ENCODE results near the gene COPRS.
"Not testable (repeated sequence)": the region's sequence is repeated elsewhere in the genome, so short reads cannot be mapped to it uniquely, and the experiment has no call there.

The COPRS gene

GRCh38 chr17:31843070-31843745, 15.8 kb downstream of the COPRS start:
- no peak for DNase-seq

DNA sequence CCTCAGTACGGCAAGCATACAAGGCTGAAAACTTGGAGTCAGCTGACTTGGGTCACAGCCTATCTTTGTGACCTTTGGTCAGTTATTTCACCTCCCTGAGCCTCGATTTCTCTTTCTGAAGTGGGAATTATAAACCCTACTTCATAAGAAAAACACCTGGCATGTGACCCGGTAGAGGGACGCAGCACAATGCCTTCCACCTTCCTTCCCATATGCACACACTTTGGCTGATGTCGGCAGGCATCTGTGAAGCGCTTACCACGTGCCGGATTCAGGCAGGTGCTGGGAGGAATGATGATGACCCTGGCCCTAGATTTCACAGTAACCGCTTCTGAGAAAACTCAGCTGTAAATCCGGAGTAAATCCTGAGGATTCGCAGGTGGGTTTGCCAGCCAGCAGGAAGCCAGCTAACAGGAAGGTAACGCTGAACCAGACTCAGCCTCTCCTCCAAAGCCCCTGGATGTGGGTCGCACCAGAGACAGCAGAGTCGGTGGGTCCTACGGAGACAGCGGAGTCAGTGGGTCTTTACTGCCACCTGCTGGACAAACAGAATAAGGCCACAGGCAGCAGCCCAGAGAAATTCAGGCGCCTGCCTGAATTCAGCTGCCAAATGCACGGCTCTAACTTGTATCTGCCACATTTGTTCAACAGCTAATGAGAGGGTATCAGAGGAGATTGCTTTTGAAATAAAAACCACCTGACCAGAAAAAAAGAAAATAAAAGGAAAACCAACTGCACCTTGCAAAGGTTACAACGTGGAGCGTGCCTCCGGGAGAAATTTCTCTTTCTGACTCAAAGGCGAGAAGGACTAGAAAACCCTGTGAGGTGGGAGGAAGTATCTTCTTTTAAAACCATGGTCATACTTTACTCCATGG, 16.6 kb downstream of the COPRS start:
- peak; percentile 48 for DNase-seq

DNA sequence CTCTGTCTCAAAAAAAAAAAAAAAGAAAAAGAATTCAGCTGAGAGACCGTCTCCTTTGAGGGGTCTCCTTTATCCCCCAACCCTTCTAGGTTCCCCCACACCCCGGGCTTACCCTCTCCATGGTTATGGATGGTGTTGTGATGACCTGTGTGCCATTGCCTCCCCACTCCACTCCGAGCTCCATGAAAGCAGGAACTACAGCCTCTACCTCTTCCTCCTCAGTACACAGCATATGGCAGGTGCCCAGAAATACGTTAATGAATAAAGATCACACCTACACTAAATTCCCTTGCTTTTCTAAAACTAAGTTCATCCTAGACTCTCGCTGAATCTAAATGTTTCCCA, 17.2 kb downstream of the COPRS start:
- DNase-seq = no peak

GRCh38 chr17:31838636-31839225, 20.3 kb downstream of the COPRS start:
- DNase-seq = no peak

DNA sequence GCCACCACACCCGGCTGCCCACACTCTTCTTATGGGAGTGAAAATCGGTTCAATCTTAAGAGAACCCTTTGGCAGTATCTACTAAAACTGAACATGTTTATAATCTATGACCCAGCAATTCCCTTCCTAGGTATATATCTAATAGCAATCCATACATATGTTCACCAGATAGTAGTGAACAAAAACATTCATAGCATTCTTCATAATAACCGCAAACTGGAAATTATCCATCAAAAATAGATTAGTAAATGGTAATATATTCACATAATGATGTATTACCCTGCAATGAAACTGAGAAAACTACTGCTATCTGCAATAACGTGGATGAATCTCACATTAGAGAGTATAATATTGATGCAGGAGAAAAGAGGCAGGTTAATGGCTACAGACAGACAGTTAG, 23.1 kb downstream of the COPRS start:
- no peak for DNase-seq

- no peak for DNase-seq
These were observed 24.6 kb downstream of the COPRS start for GRCh38 chr17:31834448-31834847.

- DNase-seq = no peak
These were observed 26.3 kb downstream of the COPRS start for GRCh38 chr17:31832746-31833145.

DNA sequence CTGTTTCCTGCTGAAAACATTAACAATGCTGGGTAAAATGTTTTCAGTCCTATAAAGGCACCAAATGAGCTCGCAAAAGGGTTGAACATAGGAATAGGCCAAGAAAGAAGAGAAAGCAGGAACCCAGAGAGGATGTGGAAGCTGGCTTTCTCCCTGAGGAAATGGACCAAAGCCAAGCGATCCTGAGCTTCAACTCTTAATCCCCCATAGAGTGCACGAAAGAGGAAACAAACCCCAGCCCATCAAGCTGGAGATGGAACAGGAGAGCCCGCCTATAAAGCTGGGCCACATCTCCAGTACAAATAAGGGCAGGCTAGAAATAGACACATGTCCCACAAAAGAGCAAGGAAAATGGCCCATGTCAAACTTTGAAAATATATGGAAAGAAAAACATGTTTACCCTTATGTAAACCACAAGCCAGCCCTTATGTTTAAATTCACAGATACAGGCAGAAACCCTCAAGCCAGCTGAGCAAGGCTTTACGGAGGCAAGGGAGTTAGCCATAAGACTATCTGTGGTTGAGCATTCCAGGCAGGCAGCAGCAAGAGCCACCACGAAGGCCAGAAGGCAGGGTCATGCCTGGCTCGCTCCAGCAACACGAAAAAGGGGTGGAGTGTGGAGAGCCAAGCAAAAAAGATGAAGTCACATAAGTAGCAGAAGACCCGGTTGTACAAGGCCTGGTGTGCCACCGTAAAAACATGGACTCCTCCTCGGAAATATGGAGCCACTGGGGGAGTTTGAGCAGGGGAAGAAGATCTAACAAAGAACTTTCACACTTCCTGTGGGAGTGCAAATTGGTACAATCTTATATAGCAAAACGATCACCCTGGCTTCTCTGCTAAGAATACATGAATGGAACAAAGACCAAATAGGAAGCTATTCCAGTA, 27.8 kb downstream of the COPRS start:
- no peak for DNase-seq

- DNase-seq = no peak
These were observed 29.4 kb downstream of the COPRS start for GRCh38 chr17:31829649-31830048.

DNA sequence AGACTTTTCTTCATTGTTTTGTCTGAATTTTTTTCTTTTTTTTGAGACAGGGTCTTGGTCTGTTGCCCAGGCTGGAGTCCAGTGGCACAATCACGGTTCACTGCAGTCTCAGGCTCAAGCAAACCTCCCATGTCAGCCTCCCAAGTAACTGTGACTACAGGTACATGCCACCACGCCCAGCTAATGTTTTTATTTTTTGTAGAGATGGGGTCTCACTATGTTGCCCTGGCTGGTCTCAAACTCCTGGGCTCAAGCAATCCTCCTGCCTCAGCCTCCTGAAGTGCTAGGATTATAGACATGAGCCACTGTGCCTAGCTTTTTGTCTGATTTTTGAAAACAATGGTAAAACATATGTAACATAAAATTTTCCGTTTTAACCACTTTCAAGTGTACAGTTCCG, 30.1 kb downstream of the COPRS start:
- not testable (repeated sequence) for DNase-seq

DNA sequence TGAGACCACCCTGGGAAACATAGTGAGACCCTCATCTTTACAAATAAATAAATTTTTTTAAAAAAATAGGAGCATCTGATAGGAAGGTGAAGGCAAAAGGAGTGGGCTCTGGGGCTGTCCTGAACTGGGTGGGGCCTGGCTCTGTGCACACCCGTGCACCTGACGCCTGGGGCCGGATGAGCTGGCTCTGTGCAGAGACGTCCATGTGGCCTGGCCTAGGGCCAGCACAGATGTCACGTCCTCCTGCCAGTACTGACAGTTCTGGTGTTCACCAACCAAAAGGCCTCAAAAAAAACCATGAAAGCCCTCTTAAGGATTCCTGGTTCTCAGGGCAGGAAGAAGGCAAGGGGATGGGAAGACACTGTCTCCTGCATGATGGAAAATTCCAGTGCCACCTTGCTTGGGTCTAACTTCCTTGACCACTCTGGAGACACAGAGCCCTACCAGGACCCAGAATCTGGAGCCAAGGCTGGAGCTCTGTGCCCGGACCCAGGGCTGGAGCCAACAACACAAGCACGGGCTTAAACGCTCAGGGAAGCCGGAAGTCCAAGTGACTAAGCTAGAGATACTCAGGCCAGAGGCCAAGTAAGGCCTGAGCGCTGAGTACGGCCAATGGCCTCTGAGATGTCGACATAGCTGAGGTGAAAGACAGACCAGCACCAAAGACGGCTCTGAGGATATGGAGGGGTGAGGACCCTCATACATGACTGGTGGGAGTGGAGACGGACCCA, 32.9 kb downstream of the COPRS start:
- DNase-seq = no peak

- DNase-seq = no peak
These were observed 34.2 kb downstream of the COPRS start for GRCh38 chr17:31824766-31825360.

DNA sequence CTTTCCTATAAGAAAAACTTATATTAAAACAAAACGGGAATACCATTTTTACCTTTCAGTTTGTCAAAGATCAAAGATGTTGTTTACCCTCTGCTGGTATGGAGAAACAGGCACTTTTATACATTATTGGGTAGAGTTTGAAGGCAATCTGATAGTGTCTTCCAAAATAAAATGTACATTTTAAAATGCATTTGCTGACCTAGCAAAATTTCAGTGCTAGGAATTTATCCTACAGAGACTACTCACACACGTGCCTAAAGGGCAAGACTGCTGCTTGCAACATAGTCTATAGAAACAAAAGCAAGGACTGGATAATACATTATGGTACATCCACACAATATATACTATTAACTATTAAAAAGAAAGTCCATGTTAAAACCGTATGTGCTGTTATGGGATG, 36.0 kb downstream of the COPRS start:
- no peak for DNase-seq

DNA sequence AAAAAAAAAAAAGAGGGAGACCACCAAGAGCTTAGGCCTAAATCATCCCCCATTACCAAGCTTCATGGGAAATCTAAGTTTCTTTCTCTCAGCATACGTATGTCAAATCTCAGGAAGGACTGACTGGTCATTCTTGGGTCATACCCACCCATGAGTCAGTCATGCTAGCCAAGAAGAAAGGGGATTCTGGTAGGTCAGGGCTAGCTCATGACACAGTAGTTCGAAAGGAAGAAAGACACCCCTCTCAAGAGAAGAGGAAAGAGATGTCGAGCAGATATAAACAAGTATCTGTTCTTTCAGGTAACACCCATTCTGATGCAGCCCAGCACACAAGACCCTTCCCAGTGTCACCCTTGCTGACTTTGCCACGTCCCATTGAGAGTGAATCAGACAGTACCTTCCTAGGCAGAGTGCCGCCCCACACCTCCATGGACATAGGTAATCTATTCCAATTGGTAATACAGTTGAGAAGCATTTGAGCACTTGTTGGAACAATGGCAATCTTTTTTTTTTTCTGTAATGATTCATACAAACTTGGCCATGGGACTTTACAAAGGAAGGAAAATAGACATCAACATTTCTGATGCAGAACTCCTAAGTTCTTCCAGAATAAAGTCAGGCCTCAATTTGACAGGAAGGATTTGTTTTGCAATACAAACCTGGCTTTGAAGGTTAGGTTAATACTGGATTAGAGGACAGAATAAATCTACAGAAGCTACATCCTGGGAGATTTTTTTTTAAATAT, 38.2 kb downstream of the COPRS start:
- no peak for DNase-seq

DNA sequence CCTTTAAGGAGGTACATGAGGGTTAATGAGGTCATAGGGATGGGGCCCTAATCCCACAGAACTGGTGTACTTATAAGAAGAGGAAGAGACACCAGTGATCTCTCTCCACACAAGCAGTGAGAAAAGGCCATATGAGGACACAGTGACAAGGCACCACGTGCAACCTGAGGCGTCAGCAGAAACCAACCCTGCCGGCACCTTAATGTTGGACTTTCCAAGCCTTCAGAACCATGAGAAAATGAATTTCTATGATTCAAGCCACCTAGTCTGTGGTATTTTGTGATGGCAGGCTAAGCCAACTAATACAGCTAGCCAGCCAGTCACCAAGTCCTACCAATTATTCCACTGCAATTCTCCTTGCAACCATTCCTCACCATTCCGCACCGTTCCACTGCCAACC, 39.5 kb downstream of the COPRS start:
- DNase-seq = no peak

DNA sequence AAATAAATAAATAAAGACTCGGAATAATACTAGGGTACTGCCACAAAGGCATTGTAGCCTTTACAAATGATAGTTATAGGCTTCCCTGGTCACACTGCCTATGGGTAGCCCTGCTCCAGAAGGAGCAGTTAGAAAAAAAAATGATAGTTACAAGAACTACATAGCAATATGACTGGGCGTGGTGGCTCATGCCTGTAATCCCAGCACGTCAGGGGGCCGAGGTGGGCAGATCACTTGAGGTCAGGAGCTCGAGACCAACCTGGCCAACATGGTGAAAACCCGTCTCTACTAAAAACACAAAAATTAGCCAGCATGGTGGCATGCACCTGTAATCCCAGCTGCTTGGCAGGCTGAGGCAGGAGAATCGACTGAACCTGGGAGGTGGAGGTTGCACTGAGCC, 40.2 kb downstream of the COPRS start:
- DNase-seq = not testable (repeated sequence)

DNA sequence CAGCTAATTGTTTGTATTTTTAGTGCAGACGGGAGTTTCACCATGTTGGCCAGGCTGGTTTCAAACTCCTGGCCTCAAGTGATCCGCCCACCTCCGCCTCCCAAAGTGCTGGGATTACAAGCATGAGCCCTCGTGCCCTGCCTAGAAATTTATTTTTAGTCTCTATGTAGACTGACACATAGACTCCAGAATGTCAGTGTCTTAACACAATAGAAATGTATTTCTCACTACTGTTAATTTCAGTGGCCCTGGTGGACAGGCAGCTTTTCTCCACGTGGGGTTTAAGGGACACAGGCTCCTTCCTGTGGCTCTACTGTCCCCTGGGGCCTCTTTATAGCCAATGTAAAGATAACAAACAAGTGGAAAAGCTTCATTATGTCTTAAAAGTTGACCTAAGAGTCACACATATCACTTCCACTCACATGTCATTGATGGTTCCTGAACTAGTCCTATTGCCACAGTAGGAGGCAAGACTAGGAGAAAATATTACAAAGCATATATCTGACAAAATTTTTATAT, 43.8 kb downstream of the COPRS start:
- no peak for DNase-seq

- no peak for DNase-seq
These were observed 47.9 kb downstream of the COPRS start for GRCh38 chr17:31811101-31811500.

GRCh38 chr17:31809876-31810275, 49.2 kb downstream of the COPRS start:
- not testable (repeated sequence) for DNase-seq

GRCh38 chr17:31808521-31809050, 50.5 kb downstream of the COPRS start:
- DNase-seq = no peak

GRCh38 chr17:31807846-31808245, 51.2 kb downstream of the COPRS start:
- no peak for DNase-seq

All from NCI-H510A (cell line).